CD4-positive, alpha-beta T cell (primary cell): ENCODE results near the gene ARHGAP27. TPM values are rescaled to one million over a fixed set of nuclear protein-coding genes. Genes with fewer than 3 reads are reported as not detected.

ENCODE experiments used
- ATAC-seq: fragments of 200-7000 bp; cut with Tn5 transposase; one replicate; pipeline ENCODE4 v1.10.0; 2022; ENCODE audit warnings: mild to moderate bottlenecking; ENCODE audit not compliant: poor library complexity
- CTCF ChIA-PET: fragments of 350-600 bp; sonication (Branson Sonifier 250); formaldehyde crosslinking; loops from one replicate; lab custom pipeline; 2021; ENCODE audit warnings: antibody characterized with exemption, inconsistent platforms; lab: Charles Lee
- POLR2A ChIA-PET: fragments of 350-600 bp; sonication (Branson Sonifier 250); formaldehyde crosslinking; loops from one replicate; lab custom pipeline; 2021; ENCODE audit warnings: antibody characterized with exemption, inconsistent platforms; lab: Charles Lee
- DNase-seq, 14 experiments: peaks; one replicate each; pipeline ENCODE4 v3.0.0-alpha.2; 2013 to 2020; ENCODE audit warnings: mixed read lengths in 2 of 14
- H3K27ac ChIP-seq, 2 donors: one replicate each; pipeline versions ENCODE4 v1.5.1 to v1.7.0; 2013; ENCODE audit warnings: low read length in 2 of 2, low read depth in 1 of 2, mild to moderate bottlenecking in 1 of 2
- H3K27me3 ChIP-seq, 2 experiments: 1 replicate in 1 of 2; 2 replicates in 1 of 2; pipeline versions ENCODE4 v1.6.1 to v1.7.0; 2013; ENCODE audit warnings: low read length in 2 of 2, control low read depth in 1 of 2, mild to moderate bottlenecking in 1 of 2, moderate library complexity in 1 of 2; ENCODE audit not compliant: insufficient read depth in 2 of 2, control insufficient read depth in 1 of 2
- H3K36me3 ChIP-seq: one replicate; pipeline ENCODE4 v1.6.1; 2013; ENCODE audit warnings: low read length, control low read depth; ENCODE audit not compliant: insufficient read depth
- H3K4me1 ChIP-seq: one replicate; pipeline ENCODE4 v1.6.1; 2013; ENCODE audit warnings: low read length, control low read depth; ENCODE audit not compliant: insufficient read depth
- H3K4me3 ChIP-seq: one replicate; pipeline ENCODE4 v1.5.1; 2013; ENCODE audit warnings: mild to moderate bottlenecking, low read length, moderate library complexity
- H3K9me3 ChIP-seq, 2 experiments: 1 replicate in 1 of 2; 2 replicates in 1 of 2; pipeline versions ENCODE4 v1.6.1 to v1.7.0; 2013; ENCODE audit warnings: low read length in 2 of 2, mild to moderate bottlenecking in 2 of 2, control low read depth in 1 of 2, moderate library complexity in 1 of 2; ENCODE audit not compliant: control insufficient read depth in 1 of 2, insufficient read depth in 1 of 2
- H3K27ac Mint-ChIP-seq: one replicate; pipeline ENCODE4 v1.8.0; 2020; ENCODE audit warnings: mixed read lengths
- H3K27me3 Mint-ChIP-seq: one replicate; pipeline ENCODE4 v1.8.0; 2021; ENCODE audit warnings: mixed read lengths
- H3K36me3 Mint-ChIP-seq: one replicate; pipeline ENCODE4 v1.8.0; 2021; ENCODE audit warnings: low read depth, mixed read lengths
- H3K4me1 Mint-ChIP-seq: one replicate; pipeline ENCODE4 v1.8.0; 2021; ENCODE audit warnings: low read depth, mixed read lengths
- H3K4me3 Mint-ChIP-seq: one replicate; pipeline ENCODE4 v1.8.0; 2020; ENCODE audit warnings: mild to moderate bottlenecking, mixed read lengths
- H3K9me3 Mint-ChIP-seq: one replicate; pipeline ENCODE4 v1.8.0; 2020; ENCODE audit warnings: mixed read lengths
- intact Hi-C, 2 experiments: fragments of 100-400 bp; cut with DNase I in 1 of 2; cut with micrococcal nuclease in 1 of 2; formaldehyde crosslinking; loops; one replicate each; pipeline versions ENCODE4 v1.15.1 to v1.9.0; 2023 to 2025; cut with DNase I, micrococcal nuclease
- total RNA-seq, 174 experiments: library from RNA in 2 of 174; stranded (reverse) in 2 of 174; gene quantifications; one replicate each; pipeline ENCODE4 v1.2.3 and lab custom pipeline; 2021 to 2026
- TF ChIP-seq, protein P1 (sequence below): fragments of 200-600 bp; IDR thresholded peaks from one replicate; pipeline ENCODE4 v1.8.0; 2022; ENCODE audit warnings: antibody characterized with exemption, mild to moderate bottlenecking

ARHGAP27 gene
- total RNA-seq, 2 experiments from 2014 or later = 33.3 to 35.2 TPM

DNA sequence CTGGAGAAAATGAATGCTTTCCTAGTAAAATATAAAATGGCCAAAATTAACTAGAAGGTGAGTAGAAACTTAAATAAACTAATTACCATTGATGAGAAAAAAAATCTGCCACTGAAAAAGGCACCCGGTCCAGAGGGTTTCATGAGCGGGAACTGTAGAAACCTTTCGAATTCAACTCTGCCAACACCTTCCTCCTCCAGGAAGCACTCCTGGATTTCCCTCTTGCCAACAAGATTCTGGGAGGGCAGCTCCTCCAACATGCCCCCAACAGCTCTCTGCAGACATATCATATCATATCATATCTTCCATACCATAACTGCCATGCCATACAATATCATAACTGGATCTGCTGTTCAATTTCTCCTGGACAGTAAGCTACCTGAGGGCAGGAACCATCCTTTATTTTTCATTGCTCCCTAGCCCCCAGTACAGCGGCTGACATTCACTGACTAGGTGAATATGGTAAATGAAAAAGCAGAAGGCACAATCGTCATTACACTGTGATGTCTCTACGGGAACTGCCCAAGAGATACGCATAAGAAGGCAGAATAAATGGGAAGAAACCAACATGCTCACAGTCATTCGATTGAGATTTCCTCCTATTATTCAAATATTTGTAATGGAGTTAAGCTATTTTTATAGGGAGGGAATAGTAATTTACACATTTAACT lies 9.2 kb downstream of the ARHGAP27 start:
- Histone ChIP-seq H3K4me1 (peaks cover 10% of the 10 kb centered on the region), H3K27me3 (no peaks in the 10 kb centered on the region), H3K36me3 (no peaks in the 10 kb centered on the region), H3K4me3 (no peak overlapping the region), H3K27ac (no peak overlapping the region), H3K9me3 (no peaks in the 10 kb centered on the region)
- Mint-ChIP-seq H3K4me3 (no peak overlapping the region), H3K36me3 (no peaks in the 10 kb centered on the region), H3K9me3 (no peaks in the 10 kb centered on the region), H3K27me3 (no peaks in the 10 kb centered on the region), H3K27ac (no peak overlapping the region), H3K4me1 (peaks cover 6% of the 10 kb centered on the region)
- CTCF ChIA-PET = no interaction called here
- POLR2A ChIA-PET = no interaction called here
- TF ChIP-seq, protein P1, sequence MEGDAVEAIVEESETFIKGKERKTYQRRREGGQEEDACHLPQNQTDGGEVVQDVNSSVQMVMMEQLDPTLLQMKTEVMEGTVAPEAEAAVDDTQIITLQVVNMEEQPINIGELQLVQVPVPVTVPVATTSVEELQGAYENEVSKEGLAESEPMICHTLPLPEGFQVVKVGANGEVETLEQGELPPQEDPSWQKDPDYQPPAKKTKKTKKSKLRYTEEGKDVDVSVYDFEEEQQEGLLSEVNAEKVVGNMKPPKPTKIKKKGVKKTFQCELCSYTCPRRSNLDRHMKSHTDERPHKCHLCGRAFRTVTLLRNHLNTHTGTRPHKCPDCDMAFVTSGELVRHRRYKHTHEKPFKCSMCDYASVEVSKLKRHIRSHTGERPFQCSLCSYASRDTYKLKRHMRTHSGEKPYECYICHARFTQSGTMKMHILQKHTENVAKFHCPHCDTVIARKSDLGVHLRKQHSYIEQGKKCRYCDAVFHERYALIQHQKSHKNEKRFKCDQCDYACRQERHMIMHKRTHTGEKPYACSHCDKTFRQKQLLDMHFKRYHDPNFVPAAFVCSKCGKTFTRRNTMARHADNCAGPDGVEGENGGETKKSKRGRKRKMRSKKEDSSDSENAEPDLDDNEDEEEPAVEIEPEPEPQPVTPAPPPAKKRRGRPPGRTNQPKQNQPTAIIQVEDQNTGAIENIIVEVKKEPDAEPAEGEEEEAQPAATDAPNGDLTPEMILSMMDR = no peak
- intact Hi-C loops = no loop called here
- no peak for DNase-seq
- ATAC-seq = no peak

DNA sequence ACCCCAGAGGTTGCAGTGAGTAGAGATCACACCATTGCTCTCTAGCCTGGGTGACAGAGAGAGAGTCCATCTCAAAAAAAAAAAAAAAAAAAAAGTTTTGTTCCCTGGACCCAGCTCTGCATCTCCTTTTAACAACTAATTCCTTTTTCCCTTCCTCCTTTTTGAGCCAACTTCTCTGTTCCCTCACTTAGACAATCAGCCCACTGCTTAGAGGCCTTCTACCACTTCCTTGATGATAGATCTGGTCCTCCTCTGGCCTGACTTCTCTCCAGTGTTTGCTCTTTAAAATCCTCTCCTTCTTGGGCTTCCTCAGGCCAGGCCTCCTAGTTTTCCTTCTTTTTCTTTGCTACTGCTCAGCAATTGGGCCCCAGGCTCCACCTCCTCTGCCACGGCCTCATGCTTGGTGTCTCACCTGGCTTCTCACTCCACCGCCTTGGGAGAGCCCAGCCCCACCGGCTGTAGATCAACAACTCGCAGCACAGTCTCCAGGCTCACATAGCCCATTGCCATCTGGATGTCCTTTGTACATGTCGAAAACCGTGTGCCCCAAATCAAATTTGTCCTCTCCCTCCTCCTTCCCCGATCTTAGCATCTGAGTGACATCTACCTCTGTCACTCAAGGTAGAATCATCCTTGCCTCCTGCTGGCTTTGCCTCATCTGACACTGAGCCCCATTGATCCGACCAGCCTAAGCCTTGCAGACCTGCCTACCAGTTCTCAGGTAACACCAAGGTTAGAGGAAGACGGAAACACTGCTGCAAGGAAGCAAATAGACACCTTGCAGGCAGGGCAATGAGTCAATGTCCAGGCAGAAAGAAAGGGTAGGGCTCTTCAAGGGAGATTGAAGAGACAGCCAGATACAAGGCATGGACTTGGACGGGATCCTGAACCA lies 17.4 kb downstream of the ARHGAP27 start:
- DNase-seq = peak in 1 of 14 experiments; percentile 7
- H3K36me3 ChIP-seq = no peaks in the 10 kb centered on the region
- no peaks in the 10 kb centered on the region for H3K27me3 ChIP-seq
- ATAC-seq = no peak
- H3K27ac Mint-ChIP-seq = peak overlapping the region; percentile 66
- no peak overlapping the region for H3K27ac ChIP-seq
- peaks cover 4% of the 10 kb centered on the region for H3K36me3 Mint-ChIP-seq
- TF ChIP-seq, protein P1 = no peak
- ChIA-PET POLR2A (no interaction called here), CTCF (no interaction called here)
- H3K4me1 ChIP-seq = peaks cover 28% of the 10 kb centered on the region
- H3K4me3 ChIP-seq = no peak overlapping the region
- no peaks in the 10 kb centered on the region for H3K9me3 Mint-ChIP-seq
- no peaks in the 10 kb centered on the region for H3K27me3 Mint-ChIP-seq
- intact Hi-C loops = no loop called here
- peak overlapping the region; percentile 66 for H3K4me3 Mint-ChIP-seq
- no peaks in the 10 kb centered on the region for H3K9me3 ChIP-seq
- H3K4me1 Mint-ChIP-seq = peaks cover 20% of the 10 kb centered on the region

DNA sequence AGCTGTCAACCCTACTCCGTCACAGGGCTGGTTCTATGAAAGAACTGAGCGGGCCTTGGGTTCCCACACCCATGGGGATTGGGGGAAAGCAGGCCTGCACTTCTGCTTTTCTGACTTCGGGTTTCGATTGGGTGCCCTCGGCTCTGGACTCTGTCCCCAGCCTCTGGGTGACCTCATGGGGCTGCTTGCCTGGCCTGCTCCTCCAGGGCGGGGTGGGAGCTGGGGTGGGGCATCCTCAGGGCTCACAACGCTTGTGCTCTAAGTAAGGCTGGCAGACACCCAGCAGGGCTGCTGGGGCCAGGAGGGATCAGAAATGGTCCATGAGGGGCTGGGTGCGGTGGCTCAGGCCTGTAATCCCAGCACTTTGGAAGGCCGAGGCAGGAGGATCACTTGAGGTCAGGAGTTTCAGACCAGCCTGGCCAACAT lies 19.2 kb downstream of the ARHGAP27 start:
- DNase-seq = peak in 2 of 14 experiments; percentile 61 to 67
- no peak overlapping the region for H3K4me3 ChIP-seq
- no peak for ATAC-seq
- no peak overlapping the region for H3K4me3 Mint-ChIP-seq
- H3K9me3 Mint-ChIP-seq = no peaks in the 10 kb centered on the region
- no peaks in the 10 kb centered on the region for H3K9me3 ChIP-seq
- peaks cover 37% of the 10 kb centered on the region for H3K4me1 Mint-ChIP-seq
- TF ChIP-seq, protein P1 = no peak
- H3K36me3 ChIP-seq = no peaks in the 10 kb centered on the region
- ChIA-PET CTCF (interaction anchor here (0.6 to 1.2 kb wide), 2 partner anchors 15 to 18 kb away, joined by 3 to 5 read pairs; no protein-coding TSS in a partner anchor), POLR2A (interaction anchor here (1.6 kb wide), 1 partner anchor 172 kb away, joined by 3 read pairs; no protein-coding TSS in a partner anchor)
- H3K36me3 Mint-ChIP-seq = peaks cover 21% of the 10 kb centered on the region
- no peaks in the 10 kb centered on the region for H3K27me3 ChIP-seq
- no peaks in the 10 kb centered on the region for H3K27me3 Mint-ChIP-seq
- peaks cover 44% of the 10 kb centered on the region for H3K4me1 ChIP-seq
- intact Hi-C loops = no loop called here
- no peak overlapping the region for H3K27ac Mint-ChIP-seq
- no peak overlapping the region for H3K27ac ChIP-seq
